Right cardiac atrium (tissue), 5 donors: ENCODE measurements around the gene GRAMD4. TPM values are rescaled to one million over a fixed set of nuclear protein-coding genes. Genes with fewer than 3 reads are reported as not detected.

Experiments
- ATAC-seq, 2 donors: fragments of 200-7000 bp; cut with Tn5 transposase; one replicate each; pipeline versions ENCODE4 v1.8.0 to v1.9.1; 2020; ENCODE audit warnings: moderate library complexity in 2 of 2, mild to moderate bottlenecking in 1 of 2
- DNase-seq, 3 donors: peaks; one replicate each; pipeline ENCODE4 v3.0.0-alpha.2; 2020
- H3K27ac ChIP-seq: one replicate; pipeline ENCODE4 v1.5.1; 2013; ENCODE audit warnings: mild to moderate bottlenecking, low read length, control low read depth, moderate library complexity
- H3K27me3 ChIP-seq: one replicate; pipeline ENCODE4 v1.6.1; 2013; ENCODE audit not compliant: control insufficient read depth, insufficient read depth
- H3K4me1 ChIP-seq: one replicate; pipeline ENCODE4 v1.6.1; 2013; ENCODE audit warnings: low read length; ENCODE audit not compliant: control insufficient read depth, insufficient read depth
- H3K4me3 ChIP-seq: one replicate; pipeline ENCODE4 v1.5.1; 2013; ENCODE audit warnings: low read length, control low read depth
- H3K9me3 ChIP-seq: one replicate; pipeline ENCODE4 v1.6.1; 2013; ENCODE audit warnings: low read length; ENCODE audit not compliant: control insufficient read depth
- WGBS: extraction: QIAGEN DNeasy Blood & Tissue Kit; methylation state at CpG from one replicate; pipeline ENCODE4 v1.1.7; 2013; 5-methylcytosine and 5-hydroxymethylcytosine counted together
- intact Hi-C, 4 donors: fragments of 100-400 bp; cut with DNase I; formaldehyde crosslinking; loops; one replicate each; pipeline versions ENCODE4 v1.11.0 to v1.14.0; 2022 to 2023
- polyA plus RNA-seq: library from polyadenylated mRNA; stranded (reverse); fragments of 200-250 nt; gene quantifications from one replicate; pipeline ENCODE4 v1.2.3, GENCODE V29; 2013
- total RNA-seq, 4 donors: library from RNA; stranded (reverse); fragmentation: NEBNext Ultra II Directional; extraction: Animal tissue kit (Norgen Biotek cat#: 25700); gene quantifications; one replicate each; pipeline ENCODE4 v1.2.1, GENCODE V29; 2021
- donor health status: healthy with polysubstance abuse.
- donor health status: DM: no; HTN: yes; CAD: no.
- donor health status: DM: no; HTN: no; CAD: no.
- donor health status: DM: no; HTN: yes; CAD: no; lungs with severe emphysema.
- donor health status: DM: yes; HTN: yes; CAD: no.

Gene GRAMD4
- total and polyA plus RNA-seq, 5 donors, result 31.6 to 106 (median 81.5) TPM

DNA sequence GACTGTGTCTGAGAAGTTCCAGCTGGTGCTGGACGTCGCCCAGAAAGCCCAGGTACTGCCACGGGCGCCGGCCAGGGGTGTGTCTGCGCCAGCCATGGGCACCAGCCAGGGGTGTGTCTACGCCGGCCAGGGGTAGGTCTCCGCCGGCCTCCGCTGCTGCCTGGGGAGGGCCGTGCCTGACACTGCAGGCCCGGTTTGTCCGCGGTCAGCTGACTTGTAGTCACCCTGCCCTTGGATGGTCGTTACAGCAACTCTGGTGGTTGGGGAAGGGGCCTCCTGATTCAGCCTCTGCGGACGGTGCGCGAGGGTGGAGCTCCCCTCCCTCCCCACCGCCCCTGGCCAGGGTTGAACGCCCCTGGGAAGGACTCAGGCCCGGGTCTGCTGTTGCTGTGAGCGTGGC lies 47.9 kb downstream of the GRAMD4 start:
- Histone ChIP-seq H3K4me1 (no peaks in the 10 kb centered on the region), H3K27ac (no peak overlapping the region), H3K27me3 (no peaks in the 10 kb centered on the region), H3K4me3 (no peak overlapping the region), H3K9me3 (no peaks in the 10 kb centered on the region)
- no peak for ATAC-seq
- 86% methylated on average over 24 of the region's 24 CpGs for WGBS
- intact Hi-C loops, result loop anchor here in 1 of 4 donors (5.0 kb wide), 1 partner anchor 106 kb away; no protein-coding TSS in a partner anchor
- peak; percentile 12 to 53 (median 39) for DNase-seq

GRCh38 chr22:46669201-46669600 lies 49.0 kb downstream of the GRAMD4 start:
- 94% methylated on average over 9 of the region's 9 CpGs for WGBS
- H3K9me3 ChIP-seq, result no peaks in the 10 kb centered on the region
- H3K4me1 ChIP-seq, result no peaks in the 10 kb centered on the region
- no peak overlapping the region for H3K4me3 ChIP-seq
- no peak overlapping the region for H3K27ac ChIP-seq
- DNase-seq (peak in 1 of 3 donors; percentile 6), ATAC-seq (no peak)
- no peaks in the 10 kb centered on the region for H3K27me3 ChIP-seq
- intact Hi-C loops, result loop anchor here in 1 of 4 donors (5.0 kb wide), 1 partner anchor 107 kb away; no protein-coding TSS in a partner anchor

GRCh38 chr22:46671824-46672432 lies 51.7 kb downstream of the GRAMD4 start:
- Histone ChIP-seq H3K27me3 (no peaks in the 10 kb centered on the region), H3K9me3 (no peaks in the 10 kb centered on the region), H3K27ac (no peak overlapping the region), H3K4me1 (no peaks in the 10 kb centered on the region), H3K4me3 (no peak overlapping the region)
- ATAC-seq, result no peak
- intact Hi-C loops, result loop anchor here in 1 of 4 donors (10.0 kb wide), 1 partner anchor 97 kb away; no protein-coding TSS in a partner anchor
- DNase-seq, result peak in 1 of 3 donors; percentile 7
- 83% methylated on average over 17 of the region's 17 CpGs for WGBS

GRCh38 chr22:46672731-46673130 lies 52.5 kb downstream of the GRAMD4 start:
- intact Hi-C loops, result loop anchor here in 1 of 4 donors (10.0 kb wide), 1 partner anchor 98 kb away; no protein-coding TSS in a partner anchor

GRCh38 chr22:46673205-46673604 lies 53.0 kb downstream of the GRAMD4 start:
- no peaks in the 10 kb centered on the region for H3K4me1 ChIP-seq
- DNase-seq (no peak), ATAC-seq (no peak)
- no peak overlapping the region for H3K4me3 ChIP-seq
- H3K27me3 ChIP-seq, result no peaks in the 10 kb centered on the region
- no peak overlapping the region for H3K27ac ChIP-seq
- WGBS, result 87% methylated on average over 10 of the region's 10 CpGs
- intact Hi-C loops, result loop anchor here in 1 of 4 donors (10.0 kb wide), 1 partner anchor 98 kb away; no protein-coding TSS in a partner anchor
- H3K9me3 ChIP-seq, result no peaks in the 10 kb centered on the region

More at GRCh38 chr22:46672731-46673130, 52.5 kb downstream of the GRAMD4 start:
- Histone ChIP-seq H3K27ac (no peak overlapping the region), H3K9me3 (no peaks in the 10 kb centered on the region), H3K4me1 (no peaks in the 10 kb centered on the region), H3K27me3 (no peaks in the 10 kb centered on the region), H3K4me3 (no peak overlapping the region)
- WGBS, result 81% methylated on average over 18 of the region's 18 CpGs
- ATAC-seq (no peak), DNase-seq (peak in 2 of 3 donors; percentile 17 to 59)

DNA sequence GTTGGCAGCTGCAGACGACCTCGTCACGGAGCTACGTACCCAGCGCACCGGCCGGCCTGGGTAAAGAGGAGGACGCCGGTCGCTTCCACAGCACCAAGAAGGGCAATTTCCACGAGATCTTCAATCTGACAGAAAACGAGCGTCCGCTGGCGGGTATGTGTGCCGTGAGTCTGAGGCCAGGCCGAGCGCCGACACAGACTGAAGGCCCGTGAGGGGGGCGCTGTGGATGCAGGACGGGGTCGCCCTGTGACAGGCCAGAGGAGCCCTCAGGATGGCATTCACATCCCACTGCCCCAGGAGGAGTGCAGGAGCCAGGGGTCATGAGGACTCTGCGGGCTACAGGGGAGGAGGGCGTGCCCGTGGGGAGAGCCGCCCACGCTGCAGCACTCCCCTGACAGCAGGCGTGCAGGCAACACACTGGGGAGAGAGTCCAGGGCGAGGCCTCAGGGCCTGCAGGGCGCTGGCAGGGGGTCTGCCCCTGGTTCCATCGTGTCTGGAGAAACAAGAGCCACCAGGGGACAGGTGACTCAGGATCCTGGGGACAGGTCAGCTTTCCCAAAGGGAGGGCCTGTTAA lies 53.6 kb downstream of the GRAMD4 start:
- Histone ChIP-seq H3K27me3 (no peaks in the 10 kb centered on the region), H3K27ac (no peak overlapping the region), H3K4me3 (no peak overlapping the region), H3K4me1 (no peaks in the 10 kb centered on the region), H3K9me3 (no peaks in the 10 kb centered on the region)
- WGBS, result 85% methylated on average over 32 of the region's 32 CpGs
- ATAC-seq (peak in 1 of 2 donors; percentile 0), DNase-seq (no peak)
- intact Hi-C loops, result loop anchor here in 1 of 4 donors (10.0 kb wide), 1 partner anchor 99 kb away; no protein-coding TSS in a partner anchor

DNA sequence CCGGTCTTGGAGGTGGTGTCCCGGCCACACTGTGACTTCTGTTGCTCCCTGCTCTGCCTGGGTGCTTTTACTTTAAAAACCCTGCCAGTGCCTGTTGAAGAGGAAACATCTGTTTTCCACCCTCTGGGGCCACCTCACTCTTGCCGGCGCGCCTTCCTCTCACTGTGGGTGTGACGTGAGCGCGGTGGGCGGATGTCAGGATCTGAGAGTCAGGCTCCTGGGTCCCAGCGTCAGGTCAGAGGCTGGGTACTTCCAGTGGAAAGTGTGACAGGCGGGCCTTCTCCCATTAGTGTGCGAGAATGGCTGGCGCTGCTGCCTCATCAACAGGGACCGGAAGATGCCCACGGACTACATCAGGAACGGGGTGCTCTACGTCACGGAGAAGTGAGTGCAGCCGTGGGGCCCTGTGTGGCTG lies 54.2 kb downstream of the GRAMD4 start:
- 66% methylated on average over 19 of the region's 19 CpGs for WGBS
- H3K9me3 ChIP-seq, result no peaks in the 10 kb centered on the region
- DNase-seq, result peak; percentile 74 to 81 (median 75)
- H3K27ac ChIP-seq, result no peak overlapping the region
- H3K4me3 ChIP-seq, result no peak overlapping the region
- intact Hi-C loops, result loop anchor here in 1 of 4 donors (10.0 kb wide), 1 partner anchor 100 kb away; no protein-coding TSS in a partner anchor
- no peaks in the 10 kb centered on the region for H3K4me1 ChIP-seq
- ATAC-seq, result peak in 1 of 2 donors; percentile 65
- H3K27me3 ChIP-seq, result no peaks in the 10 kb centered on the region

GRCh38 chr22:46674906-46675305 lies 54.7 kb downstream of the GRAMD4 start:
- no peak for ATAC-seq
- no peaks in the 10 kb centered on the region for H3K4me1 ChIP-seq
- WGBS, result 78% methylated on average over 11 of the region's 11 CpGs
- H3K4me3 ChIP-seq, result no peak overlapping the region
- no peak for DNase-seq
- no peak overlapping the region for H3K27ac ChIP-seq
- intact Hi-C loops, result loop anchor here in 1 of 4 donors (10.0 kb wide), 1 partner anchor 100 kb away; no protein-coding TSS in a partner anchor
- no peaks in the 10 kb centered on the region for H3K27me3 ChIP-seq
- no peaks in the 10 kb centered on the region for H3K9me3 ChIP-seq

DNA sequence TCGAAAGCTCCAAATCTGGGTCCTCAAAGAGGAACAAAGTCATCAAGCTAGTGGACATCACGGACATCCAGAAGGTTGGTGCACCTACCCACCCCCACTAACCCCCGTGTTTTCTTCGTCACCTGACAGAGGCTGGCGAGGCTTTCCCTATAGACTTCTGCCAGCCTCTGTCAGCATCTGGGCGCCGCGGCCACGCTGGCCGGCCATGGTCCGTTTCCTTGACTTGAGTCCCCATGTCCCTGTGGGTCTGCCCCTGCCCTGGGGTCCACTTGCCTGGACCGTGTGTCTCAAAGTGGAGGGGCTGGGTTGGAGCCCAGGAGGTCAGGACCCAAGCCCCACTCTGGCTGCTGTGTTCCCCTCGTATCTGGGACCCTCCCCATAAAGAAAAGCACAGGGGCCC lies 55.3 kb downstream of the GRAMD4 start:
- Histone ChIP-seq H3K4me1 (no peaks in the 10 kb centered on the region), H3K27ac (no peak overlapping the region), H3K4me3 (no peak overlapping the region), H3K27me3 (no peaks in the 10 kb centered on the region), H3K9me3 (no peaks in the 10 kb centered on the region)
- peak in 1 of 3 donors; percentile 53 for DNase-seq
- intact Hi-C loops, result loop anchor here in 1 of 4 donors (10.0 kb wide), 1 partner anchor 101 kb away; no protein-coding TSS in a partner anchor
- WGBS, result 92% methylated on average over 13 of the region's 13 CpGs
- no peak for ATAC-seq

- intact Hi-C loops, result loop anchor here in 1 of 4 donors (10.0 kb wide), 1 partner anchor 101 kb away; no protein-coding TSS in a partner anchor
- Histone ChIP-seq H3K27me3 (no peaks in the 10 kb centered on the region), H3K27ac (no peak overlapping the region), H3K4me1 (no peaks in the 10 kb centered on the region), H3K4me3 (no peak overlapping the region), H3K9me3 (no peaks in the 10 kb centered on the region)
- DNase-seq, result peak in 1 of 3 donors; percentile 61
- no peak for ATAC-seq
- WGBS, result 89% methylated on average over 16 of the region's 16 CpGs
These were observed 55.8 kb downstream of the GRAMD4 start for GRCh38 chr22:46675938-46676337.

GRCh38 chr22:46676479-46676878 lies 56.3 kb downstream of the GRAMD4 start:
- Histone ChIP-seq H3K4me3 (no peak overlapping the region), H3K9me3 (no peaks in the 10 kb centered on the region), H3K4me1 (no peaks in the 10 kb centered on the region), H3K27me3 (no peaks in the 10 kb centered on the region), H3K27ac (no peak overlapping the region)
- DNase-seq (no peak), ATAC-seq (no peak)
- intact Hi-C loops, result loop anchor here in 1 of 4 donors (10.0 kb wide), 1 partner anchor 102 kb away; no protein-coding TSS in a partner anchor
- WGBS, result 92% methylated on average over 15 of the region's 15 CpGs
